Osteocyte (in vitro differentiated cells): ENCODE measurements around the gene CFAP45. TPM values are rescaled to one million over a fixed set of nuclear protein-coding genes. Genes with fewer than 3 reads are reported as not detected.

Source experiments
- DNase-seq: peaks from one replicate; pipeline ENCODE4 v3.0.0; 2021; ENCODE audit warnings: mixed read lengths; ENCODE audit not compliant: unreplicated experiment; ENCODE audit errors: extremely low spot score
- H3K27ac Mint-ChIP-seq: one replicate; pipeline ENCODE4 v1.8.0; 2021; ENCODE audit warnings: mild to moderate bottlenecking, mixed read lengths; ENCODE audit not compliant: unreplicated experiment
- H3K27me3 Mint-ChIP-seq: one replicate; pipeline ENCODE4 v1.8.0; 2021; ENCODE audit warnings: mixed read lengths; ENCODE audit not compliant: unreplicated experiment
- H3K36me3 Mint-ChIP-seq: one replicate; pipeline ENCODE4 v1.8.0; 2021; ENCODE audit warnings: mixed read lengths; ENCODE audit not compliant: unreplicated experiment
- H3K4me1 Mint-ChIP-seq: one replicate; pipeline ENCODE4 v1.8.0; 2021; ENCODE audit warnings: mixed read lengths; ENCODE audit not compliant: unreplicated experiment
- H3K4me3 Mint-ChIP-seq: one replicate; pipeline ENCODE4 v1.8.0; 2021; ENCODE audit warnings: mild to moderate bottlenecking, moderate library complexity, mixed read lengths; ENCODE audit not compliant: unreplicated experiment
- H3K9me3 Mint-ChIP-seq: one replicate; pipeline ENCODE4 v1.8.0; 2021; ENCODE audit warnings: mixed read lengths; ENCODE audit not compliant: unreplicated experiment
- CTCF ChIP-seq: fragments of 200-600 bp; sonication (generic); IDR thresholded peaks from 2 replicates; pipeline ENCODE4 v1.5.0; 2021; ENCODE audit warnings: antibody characterized with exemption, mild to moderate bottlenecking, moderate library complexity
- total RNA-seq: library from RNA; stranded (reverse); gene quantifications from 2 replicates; pipeline ENCODE4 v1.2.1, GENCODE V29; 2021

CFAP45 gene
- total RNA-seq, 1 donor from 2014 or later, result 0.83 TPM

GRCh38 chr1:159919236-159919865 is 19.4 kb upstream of the CFAP45 start:
- Mint-ChIP-seq H3K4me1 (peaks cover 79% of the 10 kb centered on the region), H3K4me3 (no peak overlapping the region), H3K9me3 (no peaks in the 10 kb centered on the region), H3K36me3 (peaks cover 27% of the 10 kb centered on the region), H3K27ac (peak overlapping the region; percentile 29), H3K27me3 (no peaks in the 10 kb centered on the region)
- no peak for TF ChIP-seq CTCF
- no peak for DNase-seq

GRCh38 chr1:159918352-159919200 is 18.6 kb upstream of the CFAP45 start:
- H3K4me1 Mint-ChIP-seq, result peaks cover 78% of the 10 kb centered on the region
- no peaks in the 10 kb centered on the region for H3K9me3 Mint-ChIP-seq
- DNase-seq, result no peak
- H3K4me3 Mint-ChIP-seq, result no peak overlapping the region
- no peak for TF ChIP-seq CTCF
- H3K36me3 Mint-ChIP-seq, result peaks cover 27% of the 10 kb centered on the region
- no peaks in the 10 kb centered on the region for H3K27me3 Mint-ChIP-seq
- H3K27ac Mint-ChIP-seq, result peak overlapping the region; percentile 62

GRCh38 chr1:159917533-159918351 is 17.8 kb upstream of the CFAP45 start:
- Mint-ChIP-seq H3K36me3 (peaks cover 27% of the 10 kb centered on the region), H3K4me1 (peaks cover 76% of the 10 kb centered on the region), H3K27ac (peak overlapping the region; percentile 62), H3K27me3 (no peaks in the 10 kb centered on the region), H3K9me3 (no peaks in the 10 kb centered on the region), H3K4me3 (no peak overlapping the region)
- no peak for TF ChIP-seq CTCF
- DNase-seq, result no peak

- no peaks in the 10 kb centered on the region for H3K9me3 Mint-ChIP-seq
- peaks cover 70% of the 10 kb centered on the region for H3K4me1 Mint-ChIP-seq
- H3K27me3 Mint-ChIP-seq, result no peaks in the 10 kb centered on the region
- H3K27ac Mint-ChIP-seq, result peak overlapping the region; percentile 83
- DNase-seq, result no peak
- TF ChIP-seq CTCF, result no peak
- H3K4me3 Mint-ChIP-seq, result peak overlapping the region; percentile 41
- peaks cover 24% of the 10 kb centered on the region for H3K36me3 Mint-ChIP-seq
Observed at GRCh38 chr1:159916242-159917051, 16.5 kb upstream of the CFAP45 start.
